Activated CD4-positive, alpha-beta T cell treated with anti-CD3 and anti-CD28 coated beads, Interleukin-2, Interleukin-4, amounts not matched to agents 100 ng/mL and 50 ng/mL, durations not matched to agents 16 hours and 8 hours (primary cell): ENCODE data around the gene VAMP5.
"Not testable (repeated sequence)": the region's sequence is repeated elsewhere in the genome, so short reads cannot be mapped to it uniquely, and the experiment has no call there.

Experiments used
- DNase-seq: peaks from one replicate; pipeline ENCODE4 v3.0.0-alpha.2; 2020; ENCODE audit warnings: low spot score

Gene VAMP5

GRCh38 chr2:85550486-85550885 lies 33.7 kb upstream of the VAMP5 start:
- DNase-seq, result no peak

GRCh38 chr2:85551698-85552678 lies 32.2 kb upstream of the VAMP5 start:
- DNase-seq, result peak; percentile 88

DNA sequence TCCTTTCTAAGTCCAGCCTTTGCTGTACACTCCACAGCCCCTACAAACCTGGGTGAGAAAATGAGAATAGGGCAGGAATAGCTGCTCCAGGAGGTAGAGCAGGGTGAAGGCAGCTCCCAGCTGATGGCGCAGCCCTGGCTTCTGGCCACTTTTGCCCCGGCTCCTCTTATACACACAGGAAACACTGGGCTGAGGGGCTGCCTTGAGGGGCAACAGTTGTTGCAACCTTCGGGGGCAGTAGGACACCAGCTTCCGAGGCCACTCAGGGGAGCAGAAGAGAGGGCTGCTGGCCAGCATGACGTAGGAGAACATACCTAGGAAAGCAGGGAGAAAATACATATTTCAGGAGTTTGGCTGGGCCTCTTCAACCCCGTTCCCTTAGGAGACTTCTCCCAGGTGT lies 31.0 kb upstream of the VAMP5 start:
- DNase-seq, result no peak

- no peak for DNase-seq
Measured at GRCh38 chr2:85554980-85555612, 29.1 kb upstream of the VAMP5 start.

- no peak for DNase-seq
Measured at GRCh38 chr2:85557130-85557529, 27.1 kb upstream of the VAMP5 start.

DNA sequence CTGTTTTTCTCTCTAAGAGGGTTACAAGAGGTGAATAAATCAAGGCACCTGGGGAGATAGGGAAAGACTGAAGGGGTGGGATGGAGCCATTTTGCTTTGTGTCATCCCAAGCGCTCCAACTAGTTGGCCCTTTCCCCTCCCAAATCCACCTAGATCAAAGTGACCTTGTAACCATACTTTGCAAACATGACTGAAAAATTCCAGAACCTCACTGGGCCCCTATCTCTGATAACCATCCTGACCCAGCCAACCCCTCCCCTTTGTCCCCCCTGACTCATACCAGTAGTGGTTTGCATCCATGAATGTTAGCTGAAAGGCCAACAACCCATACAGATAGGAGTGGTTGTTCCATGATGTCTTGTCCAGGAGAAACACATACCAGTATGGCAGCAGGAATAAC lies 26.1 kb upstream of the VAMP5 start:
- DNase-seq, result no peak

- not testable (repeated sequence) for DNase-seq
Measured at GRCh38 chr2:85560403-85560726, 23.9 kb upstream of the VAMP5 start.

GRCh38 chr2:85560812-85561279 lies 23.4 kb upstream of the VAMP5 start:
- no peak for DNase-seq

DNA sequence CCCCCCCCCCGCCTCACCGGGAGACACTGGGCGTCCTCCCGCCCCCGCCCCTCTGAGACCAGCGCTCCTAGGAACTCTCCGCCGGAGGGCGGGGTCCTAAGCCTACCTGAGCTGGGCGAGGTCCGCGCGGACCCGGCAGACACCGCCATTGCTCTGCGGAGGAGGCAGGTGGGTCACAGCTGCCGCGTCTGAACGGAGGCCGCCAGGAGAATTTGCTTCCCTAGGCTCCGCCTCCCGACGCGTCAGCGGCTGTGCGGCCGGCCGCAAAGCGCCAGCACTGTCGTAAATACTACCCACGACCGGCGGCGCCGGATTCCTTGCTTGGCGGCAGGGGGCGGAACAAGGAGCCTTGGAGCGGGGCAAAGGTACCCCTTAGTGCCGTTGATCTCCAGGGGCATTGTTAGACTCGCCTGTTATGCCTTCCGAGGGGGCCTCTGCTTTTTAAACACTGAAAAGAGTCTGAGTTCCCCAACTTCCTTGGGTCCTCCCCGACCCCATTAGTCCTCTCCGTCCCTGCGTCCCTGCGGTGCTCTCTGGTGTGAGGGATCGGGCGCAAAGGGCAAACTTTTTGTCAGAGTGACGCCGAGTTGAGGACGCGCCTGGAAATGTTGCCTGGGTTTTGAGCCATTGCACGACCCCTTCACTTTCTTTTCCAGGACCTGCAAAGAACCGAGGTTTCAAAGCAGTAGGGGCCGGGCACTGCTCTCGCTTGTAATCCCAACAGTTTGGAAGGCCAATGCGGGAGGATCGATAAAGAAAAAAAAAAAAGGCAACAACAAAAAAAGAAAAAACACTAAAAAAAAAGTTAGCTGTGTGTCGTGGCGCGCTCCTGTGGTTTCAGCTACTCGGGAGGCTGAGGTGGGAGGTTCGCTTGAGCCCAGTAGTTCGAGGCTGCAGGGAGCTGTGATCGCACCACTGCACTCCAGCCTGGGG lies 22.7 kb upstream of the VAMP5 start, which contains the start of gene GGCX:
GGCX (minus strand) TSS at position 214 of the 933 bp plus-strand sequence; CDS start at position 149, 65 bp downstream.
- peak; percentile 97 for DNase-seq

GRCh38 chr2:85564144-85564563 lies 20.1 kb upstream of the VAMP5 start:
- no peak for DNase-seq

DNA sequence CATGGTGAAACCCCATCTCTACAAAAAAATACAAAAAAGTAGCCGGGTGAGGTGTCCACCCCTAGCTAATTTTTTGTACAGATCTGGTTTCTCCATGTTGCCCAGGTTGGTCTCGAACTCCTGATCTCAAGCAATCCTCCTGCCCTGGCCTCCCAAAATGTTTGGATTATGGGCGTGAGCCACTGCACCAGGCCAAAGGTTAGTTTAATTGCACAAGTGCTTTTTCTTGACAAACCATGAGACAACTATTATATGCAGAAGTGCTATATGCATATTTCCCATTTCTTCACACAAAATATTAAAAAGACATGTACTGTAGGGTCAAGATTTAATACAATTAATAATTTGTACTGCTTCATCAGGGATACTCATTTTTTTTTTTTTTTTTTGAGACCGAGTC lies 18.0 kb upstream of the VAMP5 start:
- no peak for DNase-seq

GRCh38 chr2:85575739-85576138 lies 8.5 kb upstream of the VAMP5 start:
- no peak for DNase-seq

DNA sequence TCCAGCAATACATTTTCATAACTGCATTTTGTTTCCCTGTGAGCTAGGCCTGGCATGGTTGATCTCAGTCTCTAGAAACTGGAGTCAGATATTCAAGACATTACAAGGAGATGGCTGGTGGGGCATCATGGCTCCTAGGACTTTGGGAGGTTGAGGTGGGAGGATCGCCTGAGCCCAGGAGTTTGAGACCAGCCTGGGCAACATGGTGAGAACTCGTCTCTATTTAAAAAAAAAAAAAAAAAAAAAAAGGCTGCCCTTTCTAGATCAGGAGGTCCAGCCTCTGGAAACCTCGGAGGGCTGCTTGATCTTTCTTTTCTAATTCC lies 7.2 kb upstream of the VAMP5 start:
- no peak for DNase-seq

- DNase-seq, result peak; percentile 60
Measured at GRCh38 chr2:85577386-85578242, 6.6 kb upstream of the VAMP5 start, which contains the start of gene VAMP8. VAMP8 (plus strand) TSS chr2:85577586; CDS start chr2:85577647, 61 bp downstream.

DNA sequence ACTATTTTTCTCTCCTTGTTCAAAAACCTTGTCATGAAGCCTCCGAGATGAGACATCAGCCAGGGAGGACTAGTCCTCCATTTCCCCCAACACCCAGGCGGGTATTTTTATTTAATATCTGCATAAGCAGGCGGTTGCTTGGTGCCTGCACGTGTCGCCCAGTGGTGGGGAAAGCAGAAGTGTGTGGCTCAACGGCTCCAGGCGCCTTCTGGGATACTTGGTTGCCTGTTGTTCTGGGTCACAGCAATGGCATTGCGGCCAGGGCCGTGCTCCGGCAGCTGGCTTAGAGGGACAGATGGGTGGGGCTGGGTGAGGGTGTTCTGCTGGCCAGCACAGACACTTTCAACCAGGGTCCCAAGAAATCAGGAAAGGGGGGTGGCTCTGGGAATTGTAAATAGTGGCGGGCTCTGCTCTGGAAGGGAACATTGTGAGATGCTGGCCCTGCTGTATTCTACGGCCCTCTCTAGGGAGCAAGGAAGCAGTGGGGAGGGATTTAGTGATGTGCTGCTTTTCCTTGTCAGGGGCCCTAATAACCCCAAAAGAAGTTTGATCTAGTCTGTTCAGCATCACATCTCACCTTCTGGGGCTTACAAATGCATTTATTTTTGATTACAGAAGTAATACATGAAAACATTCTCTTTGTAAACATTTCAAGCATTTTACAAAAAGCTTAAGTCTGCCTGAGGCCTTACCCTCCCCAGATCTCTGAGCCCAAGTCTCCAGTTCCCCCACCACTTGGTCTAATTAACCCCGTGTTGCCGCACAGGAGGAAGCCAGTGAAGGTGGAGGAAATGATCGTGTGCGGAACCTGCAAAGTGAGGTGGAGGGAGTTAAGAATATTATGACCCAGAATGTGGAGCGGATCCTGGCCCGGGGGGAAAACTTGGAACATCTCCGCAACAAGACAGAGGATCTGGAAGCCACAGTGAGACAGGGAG lies 5.7 kb upstream of the VAMP5 start:
- no peak for DNase-seq

GRCh38 chr2:85579266-85579935 lies 4.8 kb upstream of the VAMP5 start:
- no peak for DNase-seq

GRCh38 chr2:85580206-85580605 lies 4.0 kb upstream of the VAMP5 start:
- DNase-seq, result no peak

DNA sequence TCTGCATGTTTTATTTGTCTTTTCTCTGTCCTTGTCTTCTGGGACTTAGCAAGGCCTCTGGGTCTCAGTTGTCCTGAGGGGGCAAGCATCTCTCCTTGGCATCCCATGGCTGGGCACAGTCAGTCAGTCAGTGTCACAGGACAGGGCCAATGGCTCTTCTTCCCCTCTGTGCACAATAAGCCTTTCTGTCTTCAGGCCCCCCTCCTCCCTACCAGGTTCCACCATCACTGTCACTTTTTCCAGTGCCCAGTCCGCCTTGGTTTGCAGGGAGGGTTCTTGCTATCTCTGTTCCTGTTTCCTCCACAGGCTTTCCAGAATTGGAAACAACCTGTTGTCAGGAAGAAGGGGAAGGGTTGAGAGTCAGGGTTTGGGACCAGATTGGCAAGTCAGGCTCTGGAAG lies 1.7 kb upstream of the VAMP5 start:
- no peak for DNase-seq

DNA sequence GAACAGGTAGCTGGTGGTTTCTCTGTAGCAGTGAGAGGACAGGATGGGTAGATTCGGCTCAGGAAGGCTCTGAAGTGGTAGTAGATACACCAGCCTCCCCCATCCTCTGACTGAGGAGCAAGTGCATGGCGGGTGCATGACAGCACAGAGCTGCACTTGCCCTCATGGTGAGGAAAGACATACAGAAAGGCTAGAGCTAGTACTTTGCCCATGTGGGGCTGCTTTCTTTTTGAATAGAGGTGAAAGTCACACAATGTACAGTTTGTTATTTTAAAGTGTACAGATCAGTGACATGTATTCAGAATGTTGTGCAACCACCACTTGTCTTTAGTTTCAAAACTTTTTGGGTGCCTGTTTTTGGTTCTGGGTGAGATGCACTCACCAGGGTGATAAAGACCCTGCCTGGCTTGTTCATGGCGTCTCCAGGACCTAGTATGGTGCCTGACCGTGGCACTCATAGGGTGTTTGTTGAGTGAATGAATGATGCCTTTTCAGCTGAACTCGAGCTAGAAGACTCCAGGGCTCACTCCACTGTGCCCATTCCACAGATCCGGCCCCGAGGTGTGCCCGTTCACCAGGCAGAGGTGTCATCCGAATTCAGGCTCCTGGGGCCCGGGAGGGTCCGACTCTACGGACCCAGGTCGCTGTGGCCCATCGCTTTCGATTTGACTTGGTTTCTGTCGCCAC lies 421 bp upstream of the VAMP5 start:
- peak; percentile 31 for DNase-seq
